Breast epithelium (tissue), 4 donors: ENCODE measurements around the gene CDH23. TPM values are rescaled to one million over a fixed set of nuclear protein-coding genes. Genes with fewer than 3 reads are reported as not detected.
A peak's percentile ranks its signal among the peaks of the same experiment; 100 is the strongest.

Source experiments
- DNase-seq, 2 donors: peaks; one replicate each; pipeline ENCODE4 v3.0.0-alpha.2; 2019; ENCODE audit warnings: low spot score in 2 of 2
- H3K27ac ChIP-seq, 2 donors: fragments of 200-600 bp; sonication (generic) in 1 of 2; one replicate each; pipeline ENCODE4 v1.5.1; 2016 to 2019; ENCODE audit warnings: mild to moderate bottlenecking in 1 of 2
- H3K27me3 ChIP-seq, 2 donors: fragments of 200-600 bp; sonication (generic) in 1 of 2; one replicate each; pipeline versions ENCODE4 v1.5.1 to v1.6.0; 2017 to 2019; ENCODE audit warnings: control low read depth in 1 of 2, mild to moderate bottlenecking in 1 of 2
- H3K36me3 ChIP-seq: fragments of 200-600 bp; one replicate; pipeline ENCODE4 v1.5.1; 2019
- H3K4me1 ChIP-seq, 2 donors: fragments of 200-600 bp; sonication (generic); one replicate each; pipeline ENCODE4 v1.5.1; 2016 to 2019; ENCODE audit warnings: control low read depth in 1 of 2
- H3K4me3 ChIP-seq, 3 donors: fragments of 200-600 bp; sonication (generic); 1 replicate in 2 of 3; 2 replicates in 1 of 3; pipeline ENCODE4 v1.5.1; 2016 to 2019; ENCODE audit warnings: mild to moderate bottlenecking in 3 of 3, moderate library complexity in 2 of 3
- H3K9me3 ChIP-seq, 2 donors: fragments of 200-600 bp; sonication (generic) in 1 of 2; one replicate each; pipeline ENCODE4 v1.5.1; 2016 to 2019; ENCODE audit warnings: control low read depth in 1 of 2
- CTCF ChIP-seq, 3 donors: fragments of 450-650 bp; IDR thresholded peaks; one replicate each; pipeline ENCODE4 v1.5.1; 2016 to 2017; ENCODE audit warnings: antibody characterized with exemption in 3 of 3, mild to moderate bottlenecking in 3 of 3, moderate library complexity in 3 of 3
- POLR2A ChIP-seq: fragments of 450-650 bp; IDR thresholded peaks from one replicate; pipeline ENCODE4 v1.6.1; 2016; ENCODE audit warnings: antibody characterized with exemption, mild to moderate bottlenecking, moderate library complexity
- POLR2AphosphoS5 ChIP-seq, 3 donors: sonication (generic); formaldehyde crosslinking; IDR thresholded peaks; one replicate each; pipeline ENCODE4 v1.6.1; 2017; ENCODE audit warnings: antibody characterized with exemption in 3 of 3
- intact Hi-C: fragments of 100-400 bp; cut with DNase I; formaldehyde crosslinking; loops from one replicate; pipeline ENCODE4 v1.15.1; 2023; ENCODE audit warnings: low total_unique reads
- total RNA-seq, 3 donors: library from RNA; depleted of rRNA; stranded (reverse); fragments of >200 nt; gene quantifications; one replicate each; pipeline ENCODE4 v1.1.0, GENCODE V29; 2016

Gene CDH23
- total RNA-seq, 3 donors from 2014 or later, result 8.5 to 13.8 (median 11.6) TPM

GRCh38 chr10:71705582-71705981 is 308.9 kb downstream of the CDH23 start:
- Histone ChIP-seq H3K36me3 (no peaks in the 10 kb centered on the region), H3K4me3 (no peak overlapping the region), H3K9me3 (no peaks in the 10 kb centered on the region), H3K27me3 (no peaks in the 10 kb centered on the region), H3K4me1 (no peaks in the 10 kb centered on the region), H3K27ac (peak overlapping the region in 1 of 2 donors; percentile 12)
- intact Hi-C loops, result no loop called here
- no peak for DNase-seq
- no peak for TF ChIP-seq POLR2A
- TF ChIP-seq CTCF (IDR thresholded peaks at IDR 0.05), result no peak
- no peak for TF ChIP-seq POLR2AphosphoS5 (IDR thresholded peaks at IDR 0.05)

- no peak for TF ChIP-seq CTCF (IDR thresholded peaks at IDR 0.05)
- DNase-seq, result no peak
- H3K36me3 ChIP-seq, result no peaks in the 10 kb centered on the region
- no peak overlapping the region for H3K4me3 ChIP-seq
- intact Hi-C loops, result no loop called here
- H3K27ac ChIP-seq, result no peak overlapping the region
- H3K9me3 ChIP-seq, result no peaks in the 10 kb centered on the region
- no peaks in the 10 kb centered on the region for H3K4me1 ChIP-seq
- H3K27me3 ChIP-seq, result no peaks in the 10 kb centered on the region
Observed at GRCh38 chr10:71706216-71707121, 309.7 kb downstream of the CDH23 start.

GRCh38 chr10:71707240-71707789 is 310.6 kb downstream of the CDH23 start:
- intact Hi-C loops, result no loop called here
- H3K9me3 ChIP-seq, result no peaks in the 10 kb centered on the region
- H3K4me1 ChIP-seq, result no peaks in the 10 kb centered on the region
- H3K27me3 ChIP-seq, result no peaks in the 10 kb centered on the region
- TF ChIP-seq CTCF (IDR thresholded peaks at IDR 0.05) (no peak), POLR2AphosphoS5 (IDR thresholded peaks at IDR 0.05) (no peak), POLR2A (no peak)
- no peak overlapping the region for H3K27ac ChIP-seq
- no peak overlapping the region for H3K4me3 ChIP-seq
- H3K36me3 ChIP-seq, result no peaks in the 10 kb centered on the region
- no peak for DNase-seq

GRCh38 chr10:71708301-71708703 is 311.6 kb downstream of the CDH23 start:
- H3K9me3 ChIP-seq, result no peaks in the 10 kb centered on the region
- intact Hi-C loops, result no loop called here
- DNase-seq, result no peak
- no peaks in the 10 kb centered on the region for H3K36me3 ChIP-seq
- H3K27ac ChIP-seq, result no peak overlapping the region
- no peaks in the 10 kb centered on the region for H3K27me3 ChIP-seq
- H3K4me1 ChIP-seq, result peaks cover 0 to 5% of the 10 kb centered on the region in 2 donors
- TF ChIP-seq POLR2A (no peak), CTCF (IDR thresholded peaks at IDR 0.05) (peak; percentile 22 to 79 (median 63)), POLR2AphosphoS5 (IDR thresholded peaks at IDR 0.05) (peak in 1 of 3 donors; percentile 8)
- H3K4me3 ChIP-seq, result no peak overlapping the region
